H1 (cell line): ENCODE results near the gene NANOS2. TPM values are rescaled to one million over a fixed set of nuclear protein-coding genes. Genes with fewer than 3 reads are reported as not detected.
A peak's percentile ranks its signal among the peaks of the same experiment; 100 is the strongest.

ENCODE experiments used
- CTCF ChIA-PET: fragments of 300-600 bp; sonication (Branson Sonifier 250); formaldehyde crosslinking; loops from one replicate; lab custom pipeline; 2021; ENCODE audit not compliant: partially characterized antibody; lab: Charles Lee
- POLR2A ChIA-PET: fragments of 300-600 bp; sonication (Branson Sonifier 250); formaldehyde crosslinking; loops from one replicate; lab custom pipeline; 2021; ENCODE audit warnings: inconsistent platforms; ENCODE audit not compliant: partially characterized antibody; lab: Charles Lee
- DNase-seq, 2 experiments: peaks; one replicate each; pipeline versions ENCODE4 v3.0.0 to v3.0.0-alpha.2; 2010 to 2022; ENCODE audit warnings: low spot score in 2 of 2, low read depth in 1 of 2, mixed read lengths in 1 of 2
- FAIRE-seq: peaks from 2 replicates; lab custom pipeline; 2011; peaks lifted over from hg19 to GRCh38; lab: Jason Lieb, UNC
- H2AFZ ChIP-seq: 2 replicates; pipeline ENCODE4 v1.8.1; 2012; ENCODE audit warnings: low read length, inconsistent platforms
- H2AK5ac ChIP-seq: 2 replicates; pipeline ENCODE4 v1.6.1; 2013; ENCODE audit warnings: low read depth, low read length
- H2BK120ac ChIP-seq: replicated peaks from 2 replicates; pipeline ENCODE3; 2013; ENCODE audit warnings: low read depth, low read length, inconsistent platforms
- H2BK12ac ChIP-seq: 2 replicates; pipeline ENCODE4 v1.6.1; 2013; ENCODE audit warnings: low read depth, low read length
- H2BK15ac ChIP-seq: 2 replicates; pipeline ENCODE4 v1.6.1; 2013; ENCODE audit warnings: low read length
- H2BK20ac ChIP-seq: 2 replicates; pipeline ENCODE4 v1.6.1; 2013; ENCODE audit warnings: low read length
- H2BK5ac ChIP-seq: 2 replicates; pipeline ENCODE4 v1.6.1; 2013; ENCODE audit warnings: low read depth, low read length
- H3K14ac ChIP-seq: 2 replicates; pipeline ENCODE4 v1.6.1; 2013; ENCODE audit warnings: inconsistent platforms; ENCODE audit not compliant: insufficient read length
- H3K18ac ChIP-seq: 2 replicates; pipeline ENCODE4 v1.6.1; 2013; ENCODE audit warnings: low read length; ENCODE audit errors: extremely low read depth
- H3K23ac ChIP-seq: 2 replicates; pipeline ENCODE4 v1.6.1; 2013; ENCODE audit warnings: inconsistent platforms; ENCODE audit not compliant: insufficient read length
- H3K23me2 ChIP-seq: 2 replicates; pipeline ENCODE4 v1.6.1; 2013; ENCODE audit warnings: low read depth, low read length
- H3K27ac ChIP-seq: 2 replicates; pipeline ENCODE4 v1.6.1; 2011; ENCODE audit warnings: low read depth, low read length, inconsistent platforms
- H3K27me3 ChIP-seq, 4 experiments: replicated peaks in 1 of 4; 1 replicate in 1 of 4; 2 replicates in 3 of 4; pipeline versions ENCODE4 v1.6.1 to v1.8.1; 2011 to 2013; ENCODE audit warnings: low read length in 3 of 4, mild to moderate bottlenecking in 3 of 4, inconsistent platforms in 2 of 4, mixed read lengths in 2 of 4, moderate library complexity in 1 of 4; ENCODE audit not compliant: control insufficient read depth in 3 of 4, insufficient read depth in 3 of 4; ENCODE audit errors: extremely low read depth in 1 of 4
- H3K36me3 ChIP-seq, 4 experiments: 2 replicates each; pipeline versions ENCODE4 v1.6.1 to v1.8.1; 2011 to 2013; ENCODE audit warnings: mild to moderate bottlenecking in 4 of 4, low read length in 3 of 4, moderate library complexity in 2 of 4, control low read depth in 1 of 4, inconsistent platforms in 1 of 4; ENCODE audit not compliant: insufficient read depth in 4 of 4, control insufficient read depth in 2 of 4
- H3K4ac ChIP-seq: replicated peaks from 2 replicates; pipeline ENCODE3; 2013; ENCODE audit warnings: low read length, low read depth, mixed read lengths, inconsistent platforms; ENCODE audit not compliant: insufficient read length
- H3K4me1 ChIP-seq, 4 experiments: replicated peaks in 1 of 4; 1 replicate in 1 of 4; 2 replicates in 3 of 4; pipeline versions ENCODE4 v1.6.1 to v1.8.1; 2011 to 2013; ENCODE audit warnings: low read length in 3 of 4, inconsistent platforms in 2 of 4, mixed read lengths in 1 of 4; ENCODE audit not compliant: insufficient read depth in 4 of 4, control insufficient read depth in 3 of 4
- H3K4me2 ChIP-seq, 2 experiments: 2 replicates each; pipeline versions ENCODE4 v1.6.1 to v1.8.1; 2011 to 2013; ENCODE audit warnings: low read depth in 2 of 2, low read length in 2 of 2, control low read depth in 1 of 2, inconsistent platforms in 1 of 2, mild to moderate bottlenecking in 1 of 2; ENCODE audit not compliant: insufficient read depth in 1 of 2
- H3K4me3 ChIP-seq, 4 experiments: fragments of 200-600, 300-600 bp in 1 of 4; sonication (generic), shearing (Covaris generic), sonication (Bioruptor Twin) in 1 of 4; 2 replicates each; pipeline versions ENCODE4 v1.5.1 to v1.8.1; 2011 to 2016; ENCODE audit warnings: low read length in 4 of 4, low read depth in 3 of 4, control low read depth in 2 of 4, inconsistent platforms in 2 of 4, mild to moderate bottlenecking in 2 of 4, mixed read lengths in 1 of 4, moderate library complexity in 1 of 4; ENCODE audit not compliant: insufficient read depth in 2 of 4; ENCODE audit errors: extremely low read depth in 1 of 4
- H3K56ac ChIP-seq: replicated peaks from 2 replicates; pipeline ENCODE3; 2013; ENCODE audit warnings: low read depth, mild to moderate bottlenecking, mixed read lengths, low read length, inconsistent platforms; ENCODE audit not compliant: insufficient read length
- H3K79me1 ChIP-seq: 2 replicates; pipeline ENCODE4 v1.6.1; 2013; ENCODE audit warnings: low read depth, low read length, control low read depth
- H3K79me2 ChIP-seq, 2 experiments: 2 replicates each; pipeline versions ENCODE4 v1.6.1 to v1.8.1; 2012 to 2013; ENCODE audit warnings: low read length in 2 of 2, mild to moderate bottlenecking in 2 of 2, inconsistent platforms in 1 of 2; ENCODE audit not compliant: insufficient read depth in 2 of 2, control insufficient read depth in 1 of 2
- H3K9ac ChIP-seq, 4 experiments: replicated peaks in 1 of 4; 1 replicate in 1 of 4; 2 replicates in 3 of 4; pipeline versions ENCODE4 v1.6.1 to v1.8.1; 2011 to 2013; ENCODE audit warnings: low read depth in 3 of 4, low read length in 3 of 4, control low read depth in 2 of 4, mild to moderate bottlenecking in 2 of 4, moderate library complexity in 2 of 4, inconsistent platforms in 1 of 4; ENCODE audit errors: extremely low read depth in 1 of 4
- H3K9me3 ChIP-seq, 2 experiments: 2 replicates each; pipeline versions ENCODE4 v1.6.1 to v1.8.1; 2012 to 2013; ENCODE audit warnings: mild to moderate bottlenecking in 2 of 2, moderate library complexity in 2 of 2, control low read depth in 1 of 2, inconsistent platforms in 1 of 2, low read depth in 1 of 2, low read length in 1 of 2, mixed read lengths in 1 of 2; ENCODE audit not compliant: insufficient read depth in 2 of 2
- H4K20me1 ChIP-seq, 2 experiments: replicated peaks in 1 of 2; 2 replicates each; pipeline versions ENCODE3 to v1.8.1; 2011 to 2013; ENCODE audit warnings: inconsistent platforms in 2 of 2, low read length in 2 of 2, mild to moderate bottlenecking in 1 of 2; ENCODE audit not compliant: insufficient read depth in 2 of 2, control insufficient read depth in 1 of 2
- H4K5ac ChIP-seq: 2 replicates; pipeline ENCODE4 v1.6.1; 2013; ENCODE audit warnings: low read length, low read depth, mixed read lengths, inconsistent platforms; ENCODE audit not compliant: insufficient read length
- H4K8ac ChIP-seq: 2 replicates; pipeline ENCODE4 v1.8.0; 2013; ENCODE audit warnings: mild to moderate bottlenecking, moderate library complexity, low read length, inconsistent platforms; ENCODE audit not compliant: insufficient read depth; ENCODE audit errors: extremely low read depth
- H4K91ac ChIP-seq: replicated peaks from 2 replicates; pipeline ENCODE3; 2013; ENCODE audit warnings: low read length, mixed read lengths, inconsistent platforms; ENCODE audit not compliant: insufficient read length
- CTBP2 ChIP-seq: IDR thresholded peaks from 2 replicates; pipeline ENCODE4 v1.7.0; 2011; ENCODE audit warnings: borderline replicate concordance, mild to moderate bottlenecking, moderate library complexity, mixed read lengths, low read length; ENCODE audit not compliant: insufficient read depth, insufficient read length
- NRF1 ChIP-seq: IDR thresholded peaks from 2 replicates; pipeline ENCODE4 v1.6.1; 2011; ENCODE audit warnings: mild to moderate bottlenecking, low read depth, low read length, improper control_type of control experiment
- POLR2A ChIP-seq, 2 experiments: IDR thresholded peaks; 1 replicate in 1 of 2; 2 replicates in 1 of 2; pipeline ENCODE4 v1.6.1; 2011; ENCODE audit warnings: low read depth in 2 of 2, low read length in 2 of 2, mild to moderate bottlenecking in 2 of 2; ENCODE audit errors: control extremely low read depth in 1 of 2
- RFX5 ChIP-seq: IDR thresholded peaks from 2 replicates; pipeline ENCODE4 v1.6.1; 2011; ENCODE audit warnings: low read depth, low read length, improper control_type of control experiment, borderline replicate concordance
- SP1 ChIP-seq: IDR thresholded peaks from 2 replicates; pipeline ENCODE4 v1.6.1; 2011; ENCODE audit warnings: low read depth, low read length
- WGBS, 2 experiments: shearing (Covaris generic) in 1 of 2; methylation state at CpG; one replicate each; pipeline versions ENCODE4 v1.1.6 to v1.1.7; 2013 to 2015; ENCODE audit warnings: low lambda C conversion rate in 2 of 2, mixed read lengths in 2 of 2, inconsistent platforms in 1 of 2, low coverage in 1 of 2, missing lambda C conversion rate in 1 of 2; ENCODE audit not compliant: insufficient replicate concordance in 2 of 2, insufficient coverage in 1 of 2, insufficient read length in 1 of 2; ENCODE audit errors: extremely low coverage in 1 of 2, missing lambda C conversion rate in 1 of 2; 5-methylcytosine and 5-hydroxymethylcytosine counted together
- polyA plus RNA-seq, 7 experiments: library from polyadenylated mRNA; depleted of rRNA in 3 of 7; stranded (reverse) in 5 of 7; unstranded in 2 of 7; fragments of >200 nt in 5 of 7; fragments of 200-250 nt in 2 of 7; gene quantifications; 1 replicate in 5 of 7; 2 replicates in 1 of 7; 4 replicates in 1 of 7; pipeline versions ENCODE4 v1.2.1 to v1.2.3, GENCODE V29; 2011 to 2013; ENCODE audit warnings: missing spikeins in 2 of 7, mixed read lengths in 2 of 7
- total RNA-seq: library from RNA; stranded (reverse); fragmentation: NEBNext Ultra II Directional; extraction: Animal tissue kit (Norgen Biotek cat#: 25700); gene quantifications from 2 replicates; pipeline ENCODE4 v1.2.1, GENCODE V29; 2021

Gene NANOS2
- total and polyA plus RNA-seq, 2 of the 8 experiments (the other 6 are each of a cell fraction or from before 2014, with no cell fraction given), result 0.20 TPM; not detected in 1

- no peak overlapping the region for H3K4me3 ChIP-seq
- WGBS, 2 experiments, result 82% methylated on average over 15 of the region's 19 CpGs; no CpG with 5 or more reads in 1 of the 2 experiments
- H2BK120ac ChIP-seq, result no peak overlapping the region
- DNase-seq (no peak), FAIRE-seq (no peak)
- no peaks in the 10 kb centered on the region for H3K79me2 ChIP-seq
- no peak overlapping the region for H3K23ac ChIP-seq
- no peak overlapping the region for H4K91ac ChIP-seq
- H4K8ac ChIP-seq, result peak overlapping the region; percentile 71
- no peaks in the 10 kb centered on the region for H3K9me3 ChIP-seq
- no peak overlapping the region for H2BK20ac ChIP-seq
- H2AK5ac ChIP-seq, result no peak overlapping the region
- H3K79me1 ChIP-seq, result no peaks in the 10 kb centered on the region
- H3K23me2 ChIP-seq, result no peaks in the 10 kb centered on the region
- H4K20me1 ChIP-seq, result peaks cover 0 to 2% of the 10 kb centered on the region in 2 experiments
- no peak overlapping the region for H4K5ac ChIP-seq
- H3K4me1 ChIP-seq, result peaks cover 0 to 3% (median 0%) of the 10 kb centered on the region in 4 experiments; a peak in 2 of 7 replicates
- H2BK12ac ChIP-seq, result no peak overlapping the region
- no peak overlapping the region for H2BK15ac ChIP-seq
- no peak overlapping the region for H3K27ac ChIP-seq
- H3K27me3 ChIP-seq, result peaks cover 0 to 2% (median 0%) of the 10 kb centered on the region in 4 experiments; a peak in 1 of 7 replicates
- no peak overlapping the region for H3K4me2 ChIP-seq
- POLR2A ChIA-PET, result interaction anchor here (0.8 kb wide), 1 partner anchor 39 kb away, joined by 3 read pairs; no protein-coding TSS in a partner anchor
- TF ChIP-seq NRF1 (no peak), CTBP2 (no peak), RFX5 (no peak), POLR2A (IDR thresholded peaks at IDR 0.05; ENCODE audit: control extremely low read depth in 1 of 2, low read depth in 2 of 2, low read length in 2 of 2) (no peak), SP1 (0 out of 2 replicates have a peak, but pooled peaks have one; percentile 30)
- H3K9ac ChIP-seq, result no peak overlapping the region
- CTCF ChIA-PET, result interaction anchor here (1.2 kb wide), 1 partner anchor 13 kb away, joined by 3 read pairs; no protein-coding TSS in a partner anchor
- no peak overlapping the region for H2AFZ ChIP-seq
- H3K56ac ChIP-seq, result no peak overlapping the region
- H3K36me3 ChIP-seq, result peaks cover 0 to 1% (median 0%) of the 10 kb centered on the region in 4 experiments; a peak in 1 of 8 replicates
- H3K14ac ChIP-seq, result no peak overlapping the region
- H3K18ac ChIP-seq, result no peak overlapping the region
- H2BK5ac ChIP-seq, result no peak overlapping the region
- no peak overlapping the region for H3K4ac ChIP-seq
Observed at GRCh38 chr19:45934551-45935230, 20.1 kb upstream of the NANOS2 start.
